NCI-H1048 (cell line): ENCODE results near the gene ZNF888.
"Not testable (repeated sequence)": the region's sequence is repeated elsewhere in the genome, so short reads cannot be mapped to it uniquely, and the experiment has no call there.

Experiments
- DNase-seq: peaks from one replicate; lab custom pipeline; 2025; lab: John Stamatoyannopoulos, UW

ZNF888 gene

GRCh38 chr19:52922841-52923777 lies at the start of gene ZNF888:
ZNF888 (minus strand) TSS chr19:52923428; CDS start chr19:52917873, 5,555 bp downstream.
- DNase-seq: peak; percentile 38

GRCh38 chr19:52967772-52968171 lies 44.5 kb upstream of the ZNF888 start:
- no peak for DNase-seq

- no peak for DNase-seq
These were observed 40.0 kb upstream of the ZNF888 start for GRCh38 chr19:52963247-52963618.

GRCh38 chr19:52962394-52963246 lies 39.4 kb upstream of the ZNF888 start, which contains the start of gene ZNF816:
ZNF816 (minus strand) TSS chr19:52962881; CDS start chr19:52956089, 6,792 bp downstream.
- DNase-seq: peak; percentile 93

GRCh38 chr19:52961981-52962380 lies 38.8 kb upstream of the ZNF888 start:
- no peak for DNase-seq

- DNase-seq: no peak
These were observed 36.5 kb upstream of the ZNF888 start for GRCh38 chr19:52959613-52960295.

GRCh38 chr19:52957591-52957990 lies 34.4 kb upstream of the ZNF888 start:
- DNase-seq: no peak

- DNase-seq: no peak
These were observed 33.7 kb upstream of the ZNF888 start for GRCh38 chr19:52956917-52957316.

- no peak for DNase-seq
These were observed 26.2 kb upstream of the ZNF888 start for GRCh38 chr19:52949422-52949821.

- no peak for DNase-seq
These were observed 25.0 kb upstream of the ZNF888 start for GRCh38 chr19:52948025-52948770.

GRCh38 chr19:52946322-52947310 lies 23.4 kb upstream of the ZNF888 start:
- peak; percentile 47 for DNase-seq

- DNase-seq: no peak
These were observed 22.6 kb upstream of the ZNF888 start for GRCh38 chr19:52945652-52946321.

- not testable (repeated sequence) for DNase-seq
These were observed 21.7 kb upstream of the ZNF888 start for GRCh38 chr19:52944703-52945493.

- DNase-seq: no peak
These were observed 20.8 kb upstream of the ZNF888 start for GRCh38 chr19:52943884-52944643.

- DNase-seq: no peak
These were observed 20.1 kb upstream of the ZNF888 start for GRCh38 chr19:52943134-52943883.

GRCh38 chr19:52942386-52943133 lies 19.3 kb upstream of the ZNF888 start:
- DNase-seq: peak; percentile 70
